OCI-LY1 (cell line): ENCODE measurements around the gene ITCH.
"Not testable (repeated sequence)": the region's sequence is repeated elsewhere in the genome, so short reads cannot be mapped to it uniquely, and the experiment has no call there.

Source experiments
- H2AFZ ChIP-seq: fragments of 200-600 bp; sonication (generic), shearing (Covaris generic); 2 replicates; pipeline ENCODE4 v1.6.0; 2014; ENCODE audit warnings: antibody characterized with exemption, mild to moderate bottlenecking, low read length
- H3F3A ChIP-seq: fragments of 200-600 bp; sonication (generic), shearing (Covaris generic); 2 replicates; pipeline ENCODE4 v1.6.0; 2014; ENCODE audit warnings: mild to moderate bottlenecking, antibody characterized with exemption, low read length, moderate library complexity; ENCODE audit not compliant: insufficient read depth
- H3K27ac ChIP-seq: fragments of 200-600 bp; sonication (generic); 2 replicates; pipeline ENCODE4 v1.5.1; 2014; ENCODE audit warnings: low read length, mixed run types, mild to moderate bottlenecking, low read depth; ENCODE audit not compliant: poor library complexity, severe bottlenecking
- H3K27me3 ChIP-seq: fragments of 200-600 bp; sonication (generic); 2 replicates; pipeline ENCODE4 v1.6.0; 2014; ENCODE audit warnings: antibody characterized with exemption, mild to moderate bottlenecking, low read length, moderate library complexity; ENCODE audit not compliant: insufficient read depth
- H3K36me3 ChIP-seq: fragments of 200-600 bp; sonication (generic); 2 replicates; pipeline ENCODE4 v1.6.1; 2014; ENCODE audit warnings: mild to moderate bottlenecking, antibody characterized with exemption, low read length, moderate library complexity, mixed read lengths; ENCODE audit not compliant: insufficient read depth
- H3K4me1 ChIP-seq: fragments of 200-600 bp; sonication (generic); 2 replicates; pipeline ENCODE4 v1.5.1; 2014; ENCODE audit warnings: mild to moderate bottlenecking, low read length, moderate library complexity; ENCODE audit not compliant: insufficient read depth, severe bottlenecking
- H3K4me2 ChIP-seq: fragments of 200-600 bp; sonication (generic), shearing (Covaris generic); 2 replicates; pipeline ENCODE4 v1.6.1; 2014; ENCODE audit warnings: low read length
- H3K4me3 ChIP-seq: fragments of 200-600 bp; sonication (generic); 2 replicates; pipeline ENCODE4 v1.5.1; 2014; ENCODE audit warnings: low read length, low read depth, mild to moderate bottlenecking, mixed read lengths; ENCODE audit not compliant: poor library complexity, severe bottlenecking
- H3K79me2 ChIP-seq: fragments of 200-600 bp; shearing (Covaris generic); 2 replicates; pipeline ENCODE4 v1.6.1; 2016; ENCODE audit warnings: mixed run types, low read length, mixed read lengths; ENCODE audit not compliant: insufficient read depth
- H3K9ac ChIP-seq: fragments of 200-600 bp; sonication (generic), shearing (Covaris generic); 2 replicates; pipeline ENCODE4 v1.6.1; 2014; ENCODE audit warnings: mild to moderate bottlenecking, low read length, mixed read lengths
- H3K9me2 ChIP-seq: fragments of 200-600 bp; sonication (generic), shearing (Covaris generic); 2 replicates; pipeline ENCODE4 v1.6.1; 2014; ENCODE audit warnings: low read depth, mild to moderate bottlenecking, low read length, mixed read lengths
- H3K9me3 ChIP-seq: fragments of 200-600 bp; shearing (Covaris generic); 2 replicates; pipeline ENCODE4 v1.6.1; 2014; ENCODE audit warnings: low read length, mixed read lengths
- H4K20me1 ChIP-seq: fragments of 200-600 bp; sonication (generic), shearing (Covaris generic); 2 replicates; pipeline ENCODE4 v1.6.0; 2016; ENCODE audit warnings: mild to moderate bottlenecking, low read length; ENCODE audit not compliant: insufficient read depth
- CTCF ChIP-seq: fragments of 200-600 bp; sonication (generic), shearing (Covaris generic); IDR thresholded peaks from 2 replicates; pipeline ENCODE4 v1.5.1; 2017; ENCODE audit warnings: mild to moderate bottlenecking, antibody characterized with exemption, low read length, moderate library complexity, mixed read lengths
- EZH2 ChIP-seq: fragments of 200-600 bp; sonication (generic), shearing (Covaris generic); IDR thresholded peaks from 2 replicates; pipeline ENCODE4 v1.8.0; 2017; ENCODE audit warnings: borderline replicate concordance, mixed run types, mild to moderate bottlenecking, antibody characterized with exemption, low read length, moderate library complexity, mixed read lengths

The ITCH gene

GRCh38 chr20:34396408-34396807 lies 33.3 kb downstream of the ITCH start:
- Histone ChIP-seq H3K9me3 (no peaks in the 10 kb centered on the region), H3K9ac (no peak overlapping the region), H4K20me1 (no peaks in the 10 kb centered on the region), H3K79me2 (no peaks in the 10 kb centered on the region; the same call in 1 of the 2 replicates), H3K4me3 (no peak overlapping the region), H3K27me3 (no peaks in the 10 kb centered on the region), H3F3A (no peaks in the 10 kb centered on the region), H3K9me2 (no peaks in the 10 kb centered on the region), H2AFZ (no peak overlapping the region), H3K36me3 (peaks cover 36% of the 10 kb centered on the region), H3K27ac (no peak overlapping the region), H3K4me2 (no peak overlapping the region), H3K4me1 (no peaks in the 10 kb centered on the region)
- TF ChIP-seq CTCF, result no peak

GRCh38 chr20:34397096-34397495 lies 34.0 kb downstream of the ITCH start:
- H3K79me2 ChIP-seq, result no peaks in the 10 kb centered on the region; the same call in 1 of the 2 replicates

GRCh38 chr20:34400776-34401175 lies 37.7 kb downstream of the ITCH start:
- not testable (repeated sequence) for H3K79me2 ChIP-seq, H3F3A ChIP-seq, H3K4me2 ChIP-seq, H3K27me3 ChIP-seq, H4K20me1 ChIP-seq, H3K9me2 ChIP-seq, H3K4me3 ChIP-seq, H3K27ac ChIP-seq, H3K9me3 ChIP-seq, H2AFZ ChIP-seq, H3K9ac ChIP-seq
- Histone ChIP-seq H3K4me1 (peaks cover 36% of the 10 kb centered on the region), H3K36me3 (peaks cover 13% of the 10 kb centered on the region)

More at GRCh38 chr20:34397096-34397495, 34.0 kb downstream of the ITCH start:
- Histone ChIP-seq H4K20me1 (no peaks in the 10 kb centered on the region), H3K9me3 (no peaks in the 10 kb centered on the region), H3K36me3 (peaks cover 36% of the 10 kb centered on the region), H3K27ac (no peak overlapping the region), H2AFZ (no peak overlapping the region), H3K4me1 (peaks cover under 1% of the 10 kb centered on the region), H3K4me2 (no peak overlapping the region), H3K9ac (no peak overlapping the region), H3F3A (no peaks in the 10 kb centered on the region), H3K9me2 (no peaks in the 10 kb centered on the region), H3K4me3 (no peak overlapping the region), H3K27me3 (no peaks in the 10 kb centered on the region)
- TF ChIP-seq EZH2, result no peak
- TF ChIP-seq CTCF, result no peak

GRCh38 chr20:34401741-34402455 lies 38.8 kb downstream of the ITCH start:
- H3K4me3 ChIP-seq, result no peak overlapping the region
- H3F3A ChIP-seq, result no peaks in the 10 kb centered on the region
- H4K20me1 ChIP-seq, result no peaks in the 10 kb centered on the region
- TF ChIP-seq EZH2 (no peak), CTCF (no peak)
- H3K79me2 ChIP-seq, result 0 out of 2 replicates have a peak, but pooled peaks cover 7% of the 10 kb centered on the region
- no peak overlapping the region for H3K27ac ChIP-seq
- H3K36me3 ChIP-seq, result peaks cover 7% of the 10 kb centered on the region
- no peaks in the 10 kb centered on the region for H3K27me3 ChIP-seq
- H3K9ac ChIP-seq, result no peak overlapping the region
- no peak overlapping the region for H3K4me2 ChIP-seq
- no peaks in the 10 kb centered on the region for H3K9me3 ChIP-seq
- no peaks in the 10 kb centered on the region for H3K9me2 ChIP-seq
- H3K4me1 ChIP-seq, result peaks cover 36% of the 10 kb centered on the region
- H2AFZ ChIP-seq, result no peak overlapping the region
